PC-3 (cell line): ENCODE results near the gene DPM1. TPM values are rescaled to one million over a fixed set of nuclear protein-coding genes. Genes with fewer than 3 reads are reported as not detected.

Experiments
- ATAC-seq: fragments of 200-7000 bp; cut with Tn5 transposase; 2 replicates; pipeline ENCODE4 v1.9.1; 2020; ENCODE audit warnings: mild to moderate bottlenecking, moderate library complexity
- BruUV-seq: library from RNA; stranded (reverse); fragments of 400-500 nt; replicated peaks from 2 replicates; lab custom pipeline; 2021; lab: Mats Ljungman, UMichigan
- CTCF ChIA-PET: fragments of 300-600 bp; sonication (Branson Sonifier 250); formaldehyde crosslinking; loops from one replicate; lab custom pipeline; 2022; ENCODE audit warnings: antibody characterized with exemption; lab: Charles Lee
- POLR2A ChIA-PET: fragments of 300-600 bp; sonication (Branson Sonifier 250); formaldehyde crosslinking; loops from one replicate; lab custom pipeline; 2022; ENCODE audit warnings: antibody characterized with exemption; ENCODE audit not compliant: unreplicated experiment; lab: Charles Lee
- DNase-seq: peaks from one replicate; pipeline ENCODE4 v3.0.0-alpha.2; 2015
- H2AFZ ChIP-seq: fragments of 300-600 bp; sonication (generic); 2 replicates; pipeline ENCODE4 v1.6.0; 2016; ENCODE audit warnings: antibody characterized with exemption, low read length
- H3F3A ChIP-seq: fragments of 300-600 bp; sonication (generic); one replicate; pipeline ENCODE4 v1.6.0; 2017; ENCODE audit warnings: antibody characterized with exemption, low read length, control low read depth, mild to moderate bottlenecking; ENCODE audit not compliant: unreplicated experiment
- H3K27ac ChIP-seq: fragments of 300-600 bp; sonication (generic); 2 replicates; pipeline ENCODE4 v1.5.1; 2016; ENCODE audit warnings: mild to moderate bottlenecking, low read length
- H3K27me3 ChIP-seq: fragments of 300-600 bp; sonication (generic); 2 replicates; pipeline ENCODE4 v1.6.1; 2016; ENCODE audit warnings: low read length, mixed read lengths
- H3K36me3 ChIP-seq: fragments of 300-600 bp; sonication (generic); 2 replicates; pipeline ENCODE4 v1.6.1; 2016; ENCODE audit warnings: low read depth, mixed run types, low read length, mixed read lengths
- H3K4me1 ChIP-seq: fragments of 300-600 bp; sonication (generic); 2 replicates; pipeline ENCODE4 v1.5.1; 2016; ENCODE audit warnings: low read length; ENCODE audit not compliant: insufficient read depth
- H3K4me2 ChIP-seq: fragments of 300-600 bp; sonication (generic); 2 replicates; pipeline ENCODE4 v1.6.0; 2016; ENCODE audit warnings: low read length
- H3K4me3 ChIP-seq: fragments of 300-600 bp; sonication (generic); 2 replicates; pipeline ENCODE4 v1.5.1; 2016; ENCODE audit warnings: mild to moderate bottlenecking, low read length, mixed read lengths
- H3K79me2 ChIP-seq: fragments of 300-600 bp; sonication (generic); 2 replicates; pipeline ENCODE4 v1.6.1; 2017; ENCODE audit warnings: low read length, mixed read lengths
- H3K9ac ChIP-seq: fragments of 300-600 bp; sonication (generic); 2 replicates; pipeline ENCODE4 v1.6.0; 2016; ENCODE audit warnings: mild to moderate bottlenecking, low read length
- H3K9me2 ChIP-seq: fragments of 300-600 bp; sonication (generic); replicated peaks from 2 replicates; pipeline ENCODE4 v1.6.1; 2016; ENCODE audit warnings: mixed run types, low read length, mixed read lengths
- H3K9me3 ChIP-seq: fragments of 300-600 bp; sonication (generic); 2 replicates; pipeline ENCODE4 v1.6.1; 2016; ENCODE audit warnings: low read length, mixed read lengths
- H4K20me1 ChIP-seq: fragments of 300-600 bp; sonication (generic); 2 replicates; pipeline ENCODE4 v1.6.1; 2016; ENCODE audit warnings: low read length, mixed read lengths
- CTCF ChIP-seq: fragments of 300-600 bp; sonication (generic); conservative IDR thresholded peaks from 2 replicates; pipeline ENCODE4 v1.5.1; 2017; ENCODE audit warnings: antibody characterized with exemption, low read depth, mild to moderate bottlenecking, low read length
- EZH2 ChIP-seq: fragments of 300-600 bp; sonication (generic); IDR thresholded peaks from one replicate; pipeline ENCODE4 v1.6.1; 2017; ENCODE audit warnings: antibody characterized with exemption, mild to moderate bottlenecking, low read length; ENCODE audit not compliant: unreplicated experiment
- EZH2phosphoT487 ChIP-seq: fragments of 300-600 bp; sonication (generic); IDR thresholded peaks from 2 replicates; pipeline ENCODE4 v1.6.1; 2018; ENCODE audit warnings: mild to moderate bottlenecking, antibody characterized with exemption, low read length, borderline replicate concordance
- intact Hi-C: fragments of 100-400 bp; cut with micrococcal nuclease; formaldehyde crosslinking; loops from 2 replicates; pipeline ENCODE4 v1.9.0; 2023
- total RNA-seq: library from RNA; depleted of rRNA; stranded (reverse); fragments of >200 nt; gene quantifications from 2 replicates; pipeline ENCODE4 v1.2.3, GENCODE V29; 2014

The DPM1 gene
- total RNA-seq, 1 experiment from 2014 or later, result 87.0 TPM

- H3K4me1 ChIP-seq, result peaks cover 30% of the 10 kb centered on the region
- TF ChIP-seq EZH2, result no peak
- TF ChIP-seq EZH2phosphoT487, result no peak
- TF ChIP-seq CTCF, result no peak
- H3K79me2 ChIP-seq, result no peaks in the 10 kb centered on the region
- DNase-seq (no peak), ATAC-seq (no peak)
- ChIA-PET POLR2A (no interaction called here), CTCF (no interaction called here)
- intact Hi-C loops, result no loop called here
- H3K27me3 ChIP-seq, result no peaks in the 10 kb centered on the region
- no peaks in the 10 kb centered on the region for H3K9me3 ChIP-seq
- H3K9me2 ChIP-seq, result no peaks in the 10 kb centered on the region
- no peaks in the 10 kb centered on the region for H3F3A ChIP-seq
- H3K27ac ChIP-seq, result no peak overlapping the region
- H3K9ac ChIP-seq, result no peak overlapping the region
- H2AFZ ChIP-seq, result no peak overlapping the region
- H3K36me3 ChIP-seq, result no peaks in the 10 kb centered on the region
- no peak overlapping the region for H3K4me2 ChIP-seq
- BruUV-seq, result no TSS peak
- H3K4me3 ChIP-seq, result no peak overlapping the region
- H4K20me1 ChIP-seq, result no peaks in the 10 kb centered on the region
Measured at GRCh38 chr20:50977066-50978021, 19.0 kb upstream of the DPM1 start.

GRCh38 chr20:50975701-50976330 is 17.5 kb upstream of the DPM1 start:
- no peak overlapping the region for H3K4me2 ChIP-seq
- H3K27me3 ChIP-seq, result no peaks in the 10 kb centered on the region
- no TSS peak for BruUV-seq
- CTCF ChIA-PET, result no interaction called here
- H3K4me3 ChIP-seq, result no peak overlapping the region
- H3K79me2 ChIP-seq, result no peaks in the 10 kb centered on the region
- no peaks in the 10 kb centered on the region for H3K36me3 ChIP-seq
- ATAC-seq, result no peak
- peaks cover 16% of the 10 kb centered on the region for H3K4me1 ChIP-seq
- H3F3A ChIP-seq, result no peaks in the 10 kb centered on the region
- H3K9me2 ChIP-seq, result no peaks in the 10 kb centered on the region
- no peak for DNase-seq
- no peak overlapping the region for H3K9ac ChIP-seq
- intact Hi-C loops, result no loop called here
- no peak for TF ChIP-seq CTCF
- TF ChIP-seq EZH2, result no peak
- no peak overlapping the region for H3K27ac ChIP-seq
- no peak overlapping the region for H2AFZ ChIP-seq
- H3K9me3 ChIP-seq, result no peaks in the 10 kb centered on the region
- POLR2A ChIA-PET, result no interaction called here
- H4K20me1 ChIP-seq, result no peaks in the 10 kb centered on the region

- DNase-seq, result no peak
- no peak overlapping the region for H3K4me2 ChIP-seq
- no peak for ATAC-seq
- no TSS peak for BruUV-seq
- no peak overlapping the region for H3K9ac ChIP-seq
- no peaks in the 10 kb centered on the region for H3K79me2 ChIP-seq
- H3K27ac ChIP-seq, result no peak overlapping the region
- CTCF ChIA-PET, result no interaction called here
- H3K4me1 ChIP-seq, result no peaks in the 10 kb centered on the region
- no peaks in the 10 kb centered on the region for H3K36me3 ChIP-seq
- no peak overlapping the region for H3K4me3 ChIP-seq
- POLR2A ChIA-PET, result no interaction called here
- H2AFZ ChIP-seq, result no peak overlapping the region
- H4K20me1 ChIP-seq, result no peaks in the 10 kb centered on the region
- H3K27me3 ChIP-seq, result no peaks in the 10 kb centered on the region
- intact Hi-C loops, result no loop called here
- no peaks in the 10 kb centered on the region for H3F3A ChIP-seq
- no peaks in the 10 kb centered on the region for H3K9me3 ChIP-seq
- H3K9me2 ChIP-seq, result no peaks in the 10 kb centered on the region
- TF ChIP-seq CTCF (no peak), EZH2 (no peak), EZH2phosphoT487 (no peak)
Measured at GRCh38 chr20:50969912-50970311, 11.6 kb upstream of the DPM1 start.
